Activated CD8-positive, alpha-beta memory T cell treated with anti-CD3 and anti-CD28 coated beads for 24 hours (primary cell): ENCODE measurements around the gene S1PR3.
A peak's percentile ranks its signal among the peaks of the same experiment; 100 is the strongest.
"Not testable (repeated sequence)": the region's sequence is repeated elsewhere in the genome, so short reads cannot be mapped to it uniquely, and the experiment has no call there.

Source experiments
- DNase-seq: peaks from one replicate; pipeline ENCODE4 v3.0.0-alpha.2; 2020

The S1PR3 gene

GRCh38 chr9:88991066-88992034 is at the start of gene S1PR3:
TSS of gene S1PR3 (plus strand) at chr9:88991468. CDS start at chr9:89001201, 9,733 bp downstream.
- peak; percentile 73 for DNase-seq

DNA sequence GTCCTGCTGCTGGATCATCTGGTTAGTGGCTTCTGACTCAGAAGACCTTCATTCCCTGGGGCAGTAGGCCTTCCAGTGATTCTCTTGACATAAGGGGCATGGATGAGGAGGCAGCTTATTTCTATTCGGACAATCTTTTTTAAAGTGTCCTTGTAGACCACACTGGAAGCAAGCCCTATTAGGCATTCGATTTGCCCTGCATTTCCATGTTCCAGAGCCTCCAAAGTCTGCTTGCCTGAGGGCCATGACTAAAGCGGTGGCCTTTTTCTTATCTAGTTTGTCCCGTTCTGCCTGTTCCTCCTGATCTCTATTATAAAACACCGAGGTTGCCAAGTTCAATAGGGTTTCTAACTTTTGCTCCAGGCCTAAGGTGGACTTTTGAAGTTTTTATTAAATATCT is 49.7 kb upstream of the S1PR3 start:
- DNase-seq = not testable (repeated sequence)

- no peak for DNase-seq
Observed at GRCh38 chr9:88942411-88942810, 48.9 kb upstream of the S1PR3 start.

DNA sequence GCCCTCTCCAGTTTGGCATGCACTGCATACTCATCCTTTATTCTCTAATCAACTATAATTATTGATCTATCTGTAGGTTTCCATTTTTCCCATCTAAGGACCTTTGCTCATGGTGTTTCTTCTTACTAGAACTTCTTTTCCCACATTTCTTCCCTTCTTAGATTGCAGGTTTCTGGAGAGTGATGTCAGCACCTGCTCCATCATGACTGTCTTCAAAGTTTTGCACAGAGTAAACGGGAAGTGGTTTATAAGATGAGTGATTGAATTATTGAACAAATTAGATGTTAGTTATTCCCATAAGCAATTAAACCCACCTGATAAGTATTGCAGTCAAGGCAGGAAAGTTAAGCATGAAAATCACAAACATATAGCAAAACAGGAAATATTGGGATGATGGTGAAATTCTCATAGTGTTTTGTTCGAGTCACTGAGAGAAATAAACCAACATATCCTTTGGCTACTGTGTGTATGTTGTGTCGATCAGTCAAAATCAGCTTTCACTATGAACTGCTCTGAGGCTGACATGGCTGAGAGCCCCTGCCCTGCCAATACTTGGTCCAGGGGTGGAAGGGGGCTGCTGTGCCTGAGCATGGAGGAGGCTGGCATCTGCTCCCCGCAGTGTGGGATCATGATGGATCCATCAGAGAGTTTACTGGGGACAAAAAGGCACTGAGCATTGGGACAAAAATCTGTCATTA is 45.5 kb upstream of the S1PR3 start:
- no peak for DNase-seq

DNA sequence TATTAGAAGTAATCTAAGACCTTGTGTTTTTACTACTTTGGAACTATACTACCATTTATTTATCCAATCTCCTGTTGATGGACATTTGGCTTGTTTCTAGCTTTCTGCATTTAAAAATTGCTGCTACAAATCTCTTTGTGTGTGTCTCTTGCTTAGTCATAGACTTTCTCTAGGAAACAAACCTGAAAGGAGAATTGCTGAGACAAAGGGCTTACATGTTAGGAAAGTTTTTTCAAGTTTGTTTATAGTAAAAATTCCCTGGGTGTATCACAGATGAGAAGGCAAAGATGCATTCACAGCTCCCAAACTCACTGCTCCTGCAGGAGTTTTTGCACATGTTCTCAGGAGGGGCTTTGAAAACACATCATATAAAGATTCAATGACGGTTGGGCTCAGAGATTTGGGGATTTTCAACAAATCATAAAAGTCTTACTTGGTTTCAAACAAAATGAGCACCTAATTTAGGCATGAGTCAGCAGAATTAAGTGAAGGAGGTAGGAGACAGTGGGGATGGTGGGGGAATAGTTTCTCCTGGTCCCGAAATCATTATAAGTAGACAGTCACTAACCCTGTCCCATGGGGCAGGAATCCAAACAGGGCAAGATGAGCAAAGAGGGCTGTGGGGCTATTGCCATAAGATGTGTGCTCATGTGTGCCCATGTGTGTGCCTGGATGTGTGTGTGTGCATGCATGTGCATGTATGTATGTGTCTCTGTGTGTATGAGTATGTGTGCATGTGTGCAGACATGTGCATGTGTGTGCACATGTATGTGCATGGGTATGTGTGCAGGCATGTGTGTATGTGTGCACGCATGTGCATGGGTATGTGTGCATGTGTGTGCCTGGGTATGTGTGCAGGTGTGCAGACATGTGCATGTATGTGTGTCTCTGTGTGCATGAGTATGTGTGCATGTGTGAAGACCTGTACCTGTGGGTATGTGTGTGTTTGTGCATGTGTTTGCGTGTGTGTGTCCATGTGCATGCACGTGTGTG is 43.4 kb upstream of the S1PR3 start:
- DNase-seq = no peak

GRCh38 chr9:88949425-88949824 is 41.8 kb upstream of the S1PR3 start:
- no peak for DNase-seq

GRCh38 chr9:88949961-88950340 is 41.3 kb upstream of the S1PR3 start:
- no peak for DNase-seq

GRCh38 chr9:88950341-88951154 is 40.7 kb upstream of the S1PR3 start:
- no peak for DNase-seq

DNA sequence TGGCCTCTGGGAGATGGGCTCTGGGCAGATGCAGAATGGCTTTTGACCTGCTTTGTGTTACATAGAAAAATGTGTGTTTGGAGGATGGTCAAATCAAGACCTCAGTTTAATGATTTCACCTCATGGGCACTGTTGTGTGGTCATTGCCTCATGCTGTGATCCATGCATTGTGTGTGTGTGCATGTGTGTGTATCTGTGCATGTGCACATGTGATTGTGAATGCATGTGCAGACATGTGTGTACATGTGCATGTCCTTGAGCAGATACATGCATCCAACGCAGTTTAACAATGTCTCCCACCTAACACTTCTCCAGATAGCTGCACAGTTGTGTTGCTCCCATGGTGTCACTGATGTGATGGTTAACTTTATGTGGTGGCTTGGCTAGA is 40.1 kb upstream of the S1PR3 start:
- DNase-seq = no peak

DNA sequence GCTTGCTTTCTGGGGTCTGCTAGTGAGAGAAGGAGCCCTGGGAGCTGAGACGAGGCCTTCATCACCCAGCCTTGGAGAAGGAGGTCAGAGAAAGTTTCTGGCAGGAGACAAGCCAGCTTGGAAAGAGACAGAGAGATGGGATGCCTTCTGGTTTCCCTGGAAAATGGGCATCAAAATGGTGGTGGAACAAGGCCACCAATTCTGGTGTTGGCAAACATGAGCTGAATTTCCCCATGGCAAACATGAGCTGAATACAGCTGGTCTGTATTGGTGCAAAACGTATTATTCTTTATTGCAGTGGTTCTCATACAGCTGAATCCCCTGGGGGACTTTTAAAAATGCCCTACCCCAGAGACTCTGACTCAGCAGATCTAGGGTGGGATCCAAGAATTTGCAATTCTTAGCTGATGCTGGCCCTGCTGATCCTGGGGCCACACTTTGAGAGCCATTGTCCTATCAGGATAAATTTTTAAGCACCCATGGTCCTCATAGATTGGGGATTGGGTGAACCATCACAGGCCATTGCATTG is 39.1 kb upstream of the S1PR3 start:
- DNase-seq = no peak

DNA sequence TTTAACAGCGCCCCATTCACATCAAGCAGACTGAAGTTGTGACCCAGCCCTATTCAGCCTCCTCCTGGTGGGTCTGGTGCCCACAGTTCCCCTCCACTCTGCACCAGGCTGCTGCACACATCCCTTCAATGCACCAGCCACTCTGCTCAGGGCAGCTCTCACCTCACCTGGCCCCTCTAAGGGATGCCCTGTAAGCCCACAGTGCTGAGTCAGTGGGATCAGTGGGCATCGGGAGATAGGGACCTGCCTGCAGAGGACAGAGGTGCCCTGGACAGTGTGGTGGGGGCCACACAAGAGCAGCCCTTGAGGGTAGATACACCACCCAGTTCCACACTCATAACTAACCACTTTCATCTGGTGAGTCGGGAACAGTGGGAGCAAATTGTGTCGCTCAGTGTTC is 38.3 kb upstream of the S1PR3 start:
- DNase-seq = no peak

- DNase-seq = no peak
Observed at GRCh38 chr9:88953381-88954029, 37.8 kb upstream of the S1PR3 start.

GRCh38 chr9:88954066-88954465 is 37.2 kb upstream of the S1PR3 start:
- no peak for DNase-seq

DNA sequence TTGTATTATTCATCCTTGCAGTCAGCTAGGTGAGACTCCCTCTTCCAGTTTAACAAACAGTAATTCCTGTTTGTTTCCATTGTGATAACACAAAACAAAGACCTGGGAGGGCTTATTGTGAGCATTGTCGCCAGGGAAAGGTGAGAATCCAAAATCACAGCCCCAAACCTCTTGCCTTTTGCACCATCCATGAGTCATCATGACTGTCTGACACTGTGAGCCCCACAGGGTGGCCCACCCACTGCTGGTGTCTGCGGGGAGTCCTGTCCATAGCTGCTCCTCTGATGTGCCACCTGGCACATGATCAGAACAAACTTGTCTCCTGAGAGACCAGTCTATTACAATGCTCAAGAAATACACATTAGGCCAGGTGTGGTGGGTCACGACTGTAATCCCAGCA is 33.7 kb upstream of the S1PR3 start:
- no peak for DNase-seq

DNA sequence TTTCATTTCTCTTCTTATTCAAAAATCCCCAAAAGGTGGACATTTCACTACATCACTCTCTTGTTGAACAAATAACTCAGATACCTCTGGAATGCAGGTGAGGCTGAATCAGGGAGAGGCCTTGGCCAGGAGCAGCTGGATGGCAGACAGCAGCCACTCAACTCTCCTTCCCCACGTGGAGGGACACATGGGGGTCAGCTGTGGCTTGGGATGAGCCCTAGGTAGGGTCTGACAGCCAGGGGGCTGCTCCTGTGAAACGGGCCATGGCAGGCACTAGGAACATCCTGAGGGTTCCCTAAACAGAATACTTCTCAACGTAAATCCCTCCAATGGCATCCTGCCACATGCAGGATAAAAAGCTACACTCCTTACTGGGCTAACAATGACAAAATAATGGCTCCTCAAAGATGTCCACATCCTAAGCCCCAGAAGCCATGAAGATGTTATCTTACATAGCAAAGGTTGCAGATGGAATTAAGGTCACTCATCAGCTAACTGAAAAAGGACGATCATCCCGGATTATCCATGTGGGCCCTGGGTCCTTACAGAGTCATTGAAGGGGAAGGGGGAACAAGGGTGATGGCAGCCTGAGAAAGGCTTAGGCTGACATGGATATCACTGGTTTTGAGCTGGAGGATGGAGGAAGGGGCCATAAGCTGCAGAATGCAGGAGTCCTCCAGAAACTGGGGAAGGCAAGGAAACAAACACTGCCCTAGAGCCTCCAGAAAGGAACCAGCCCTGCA is 31.4 kb upstream of the S1PR3 start:
- no peak for DNase-seq

- no peak for DNase-seq
Observed at GRCh38 chr9:88960632-88961031, 30.6 kb upstream of the S1PR3 start.

DNA sequence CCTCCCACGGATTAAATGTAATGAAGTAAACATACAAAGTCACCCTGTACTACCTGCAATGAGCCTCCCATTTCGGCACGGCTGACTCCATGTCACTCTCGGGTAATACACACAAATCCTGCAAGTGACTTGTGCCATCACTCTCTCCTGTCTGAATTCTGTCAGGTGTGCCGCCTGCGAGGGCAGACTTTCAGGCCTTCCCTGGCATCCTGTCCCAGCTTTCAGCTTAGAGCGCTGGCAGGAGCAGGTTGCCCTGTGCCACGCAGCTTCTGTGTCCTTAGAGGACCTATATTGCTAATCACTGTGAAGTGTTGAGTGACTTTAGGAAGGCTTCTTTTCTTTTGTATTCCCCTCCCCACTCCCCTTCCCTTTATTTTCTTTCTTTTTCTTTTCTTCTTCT is 25.8 kb upstream of the S1PR3 start:
- peak; percentile 46 for DNase-seq

GRCh38 chr9:88966894-88967676 is 24.2 kb upstream of the S1PR3 start:
- DNase-seq = peak; percentile 32

GRCh38 chr9:88968799-88969198 is 22.5 kb upstream of the S1PR3 start:
- DNase-seq = peak; percentile 42
